HG03457 (cell line): ENCODE measurements around the gene C1orf35.
A peak's percentile ranks its signal among the peaks of the same experiment; 100 is the strongest.
"Not testable (repeated sequence)": the region's sequence is repeated elsewhere in the genome, so short reads cannot be mapped to it uniquely, and the experiment has no call there.

Experiments
- ATAC-seq: cut with Tn5 transposase; IDR thresholded peaks from one replicate; pipeline ENCODE4 v1.9.1; 2021; ENCODE audit warnings: moderate number of reproducible peaks; ENCODE audit not compliant: unreplicated experiment

The C1orf35 gene

DNA sequence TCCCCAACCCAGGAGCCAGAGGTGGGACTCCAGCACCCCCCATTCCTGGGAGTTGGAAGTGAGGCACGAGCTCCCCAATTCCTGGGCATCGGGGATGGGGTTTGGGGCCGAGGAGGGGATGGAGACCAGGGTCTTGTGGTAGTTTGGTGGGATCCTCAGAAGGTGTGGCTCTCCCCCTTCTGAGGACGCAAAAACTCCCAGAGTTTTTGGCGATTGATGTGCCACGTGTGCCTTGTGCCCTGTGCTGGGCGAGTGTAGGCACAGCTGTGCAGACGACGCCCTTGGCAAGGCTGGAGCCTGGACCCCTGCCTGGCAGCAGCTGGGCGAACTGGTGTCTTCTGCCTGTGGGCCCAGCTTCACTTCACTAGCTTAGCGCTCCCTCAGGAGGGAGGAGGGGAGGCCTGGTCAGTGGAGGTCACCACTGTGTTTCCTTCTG is 39.6 kb upstream of the C1orf35 start:
- no peak for ATAC-seq

- ATAC-seq = no peak
Observed at GRCh38 chr1:228142155-228142691, 39.1 kb upstream of the C1orf35 start.

GRCh38 chr1:228141226-228142044 is 38.3 kb upstream of the C1orf35 start:
- ATAC-seq = no peak

GRCh38 chr1:228140724-228141225 is 37.6 kb upstream of the C1orf35 start:
- no peak for ATAC-seq

DNA sequence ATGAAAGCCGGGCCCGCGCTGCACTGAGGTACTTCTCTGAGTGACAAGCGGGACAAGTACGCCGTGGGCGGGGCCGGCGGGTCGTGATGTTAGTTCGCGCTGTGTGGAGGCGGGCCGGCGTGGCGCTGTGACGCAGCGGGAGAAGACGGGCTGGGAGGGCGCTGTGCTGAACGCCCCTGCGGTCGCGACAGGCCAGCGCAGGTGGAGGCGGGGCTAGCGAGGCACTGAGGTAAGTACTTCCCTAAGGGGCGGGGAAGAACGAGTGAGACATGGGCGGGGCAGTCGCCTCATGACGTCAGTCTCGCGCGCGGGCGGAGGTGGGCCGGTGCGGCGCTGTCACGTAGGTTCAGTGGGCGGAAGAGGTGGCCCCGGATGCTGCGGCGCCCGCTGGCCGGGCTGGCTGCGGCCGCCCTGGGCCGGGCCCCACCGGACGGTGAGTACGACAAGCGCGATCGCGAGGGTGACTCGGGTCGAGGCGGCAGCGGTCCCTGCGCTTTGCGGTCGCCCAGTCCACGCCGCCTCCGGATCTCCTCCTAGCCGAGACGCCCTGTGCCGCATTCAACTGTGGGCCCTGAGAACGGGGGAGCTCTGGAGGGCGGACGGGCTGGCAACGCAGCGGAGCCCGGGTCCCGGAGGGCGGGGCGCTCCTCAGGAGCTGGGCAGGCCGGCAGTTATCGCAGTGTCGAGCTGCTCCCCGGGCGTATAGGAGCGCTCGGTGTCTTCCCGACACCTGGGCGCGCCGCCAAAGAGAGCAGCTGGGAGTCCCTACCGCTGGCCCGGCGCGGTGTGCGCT is 37.0 kb upstream of the C1orf35 start, which contains the start of gene GUK1:
Gene GUK1 (plus strand): TSS at position 349 of the 793 bp plus-strand sequence. CDS start 24 bp downstream, at position 373.
- peak; percentile 89 for ATAC-seq

DNA sequence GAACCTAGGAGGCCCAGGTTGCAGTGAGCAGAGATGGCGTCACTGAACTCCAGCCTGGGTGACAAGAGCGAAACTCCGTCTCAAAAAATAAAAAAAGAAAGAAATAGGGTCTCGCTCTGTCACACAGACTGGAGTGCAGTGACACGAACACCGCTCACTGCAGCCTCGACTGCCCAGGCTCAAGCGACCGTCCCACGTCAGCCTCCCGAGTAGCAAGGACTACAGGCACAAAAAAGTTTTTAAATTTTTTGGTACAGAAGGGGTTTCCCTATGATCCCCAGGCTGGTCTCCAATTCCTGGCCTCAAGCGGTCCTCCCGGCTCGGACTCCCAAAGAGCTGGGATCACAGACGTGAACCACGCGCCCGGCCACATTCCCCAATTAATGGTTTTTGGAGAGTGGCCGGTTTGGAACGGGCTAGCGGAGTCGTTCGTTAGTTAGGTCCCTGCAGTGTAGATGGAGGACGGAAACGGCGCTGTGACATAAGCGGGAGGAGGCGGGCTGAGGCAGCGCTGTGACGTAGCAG is 36.3 kb upstream of the C1orf35 start:
- ATAC-seq = no peak

- no peak for ATAC-seq
Observed at GRCh38 chr1:228136901-228137300, 33.8 kb upstream of the C1orf35 start.

DNA sequence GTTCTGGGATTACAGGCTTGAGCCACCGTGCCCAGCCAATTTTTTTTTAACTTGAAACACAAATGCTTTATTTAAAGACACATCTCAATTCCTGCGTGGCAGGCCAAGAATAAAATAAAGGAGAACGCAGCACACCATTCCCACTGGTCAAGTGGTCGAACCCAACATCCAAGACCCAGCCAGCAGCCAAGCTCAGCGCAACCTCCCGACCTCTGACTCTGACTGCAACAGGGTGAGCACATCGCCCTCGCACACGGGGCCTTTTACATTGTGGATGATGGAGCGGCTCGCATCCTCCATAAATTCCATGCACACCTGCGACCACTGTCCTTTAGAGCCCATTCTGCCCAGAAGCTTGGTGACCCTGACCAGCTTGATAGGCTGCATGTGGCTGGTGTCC is 31.5 kb upstream of the C1orf35 start:
- ATAC-seq = no peak

- no peak for ATAC-seq
Observed at GRCh38 chr1:228131766-228132165, 28.6 kb upstream of the C1orf35 start.

GRCh38 chr1:228125185-228125584 is 22.1 kb upstream of the C1orf35 start:
- no peak for ATAC-seq

DNA sequence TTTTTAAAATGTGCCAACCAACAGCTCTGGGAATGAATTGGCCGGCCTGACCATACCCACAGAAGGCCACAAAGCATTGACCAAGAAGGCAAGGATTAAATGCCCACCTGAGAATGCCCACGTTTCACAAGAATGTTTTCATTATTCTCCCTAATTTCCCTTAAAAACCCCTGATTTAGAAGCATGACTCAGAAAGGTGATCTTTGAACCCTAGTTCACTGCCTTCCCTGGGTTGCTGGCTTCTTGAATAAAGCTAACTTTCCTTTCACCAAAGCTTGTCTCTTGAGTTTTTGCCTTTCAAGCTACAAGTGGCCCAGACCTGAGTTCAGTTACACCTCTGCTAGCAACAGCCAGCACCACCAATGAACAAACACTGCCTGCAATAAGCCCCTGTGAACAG is 20.4 kb upstream of the C1orf35 start:
- ATAC-seq = no peak

DNA sequence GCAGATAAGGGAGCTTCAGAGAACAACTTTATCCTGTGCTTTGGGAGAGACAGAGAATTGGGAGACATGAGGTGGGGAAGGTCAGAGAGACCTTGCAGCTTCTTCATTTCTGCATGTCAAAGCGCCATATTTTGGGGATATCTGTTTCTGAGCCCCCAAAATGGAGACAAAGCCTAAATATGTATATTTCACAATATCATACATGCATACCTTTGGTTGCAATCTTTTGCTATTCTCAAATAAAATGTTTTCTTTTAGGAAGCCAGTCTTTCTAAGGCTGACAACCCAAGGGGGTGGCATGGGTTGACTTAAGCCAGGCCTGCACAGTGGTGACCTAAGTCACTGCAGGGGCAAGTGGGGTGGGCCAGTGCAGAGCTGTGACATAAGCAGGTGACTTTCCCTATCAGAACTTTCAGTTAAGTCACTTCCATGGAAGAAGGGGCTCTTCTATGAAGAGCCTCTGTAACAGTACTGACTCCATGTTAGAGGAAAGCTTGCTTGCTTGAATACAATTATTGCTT is 19.9 kb upstream of the C1orf35 start:
- no peak for ATAC-seq

DNA sequence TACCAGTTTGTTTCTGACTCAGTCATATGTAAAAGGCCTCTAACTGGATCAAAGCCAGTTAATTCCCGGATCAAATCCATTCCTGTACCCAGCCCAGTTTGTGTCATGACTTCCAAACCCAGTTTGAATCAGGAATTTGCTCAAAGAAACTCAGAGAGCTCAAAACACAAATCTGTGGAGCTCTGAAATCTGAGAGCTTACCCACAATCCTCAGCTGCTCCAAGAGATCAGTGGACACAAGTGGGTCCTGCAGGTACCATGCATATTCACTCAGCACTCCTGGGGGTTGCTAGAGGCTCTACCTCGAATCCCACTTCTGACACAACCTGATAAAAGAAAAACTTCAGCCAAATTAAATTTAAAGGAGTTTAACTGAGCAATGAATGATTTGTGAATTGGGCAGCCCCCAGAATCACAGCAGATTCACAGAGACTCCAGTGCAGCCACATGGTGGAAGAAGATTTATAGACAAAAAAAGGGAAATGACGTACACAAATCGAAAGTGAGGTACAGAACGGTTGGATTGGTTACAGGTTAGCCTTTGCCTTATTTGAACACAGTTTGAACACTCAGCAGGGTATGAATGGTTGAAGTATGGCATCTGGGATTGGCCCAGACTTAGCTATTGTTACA is 17.8 kb upstream of the C1orf35 start:
- ATAC-seq = no peak

- ATAC-seq = no peak
Observed at GRCh38 chr1:228120351-228120750, 17.2 kb upstream of the C1orf35 start.

- ATAC-seq = no peak
Observed at GRCh38 chr1:228118040-228118439, 14.9 kb upstream of the C1orf35 start.

DNA sequence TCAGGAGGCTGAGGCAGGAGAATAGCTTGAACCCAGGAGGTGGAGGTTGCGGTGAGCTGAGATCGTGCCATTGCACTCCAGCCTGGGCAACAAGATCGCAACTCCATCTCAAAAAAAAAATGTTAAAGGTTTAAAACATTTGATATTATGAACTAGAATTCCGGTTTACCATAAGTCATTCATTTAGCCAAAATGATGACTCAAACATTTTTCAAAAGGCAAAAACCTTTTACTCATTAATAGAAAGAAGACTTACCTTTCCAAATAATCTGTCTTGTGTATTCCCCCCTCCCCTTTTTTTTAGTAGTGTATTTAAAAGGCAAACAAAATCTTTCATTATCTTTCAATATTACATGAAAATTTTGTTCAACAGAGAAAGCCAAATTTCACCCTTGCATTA is 14.2 kb upstream of the C1orf35 start:
- no peak for ATAC-seq

- no peak for ATAC-seq
Observed at GRCh38 chr1:228114827-228115226, 11.7 kb upstream of the C1orf35 start.

DNA sequence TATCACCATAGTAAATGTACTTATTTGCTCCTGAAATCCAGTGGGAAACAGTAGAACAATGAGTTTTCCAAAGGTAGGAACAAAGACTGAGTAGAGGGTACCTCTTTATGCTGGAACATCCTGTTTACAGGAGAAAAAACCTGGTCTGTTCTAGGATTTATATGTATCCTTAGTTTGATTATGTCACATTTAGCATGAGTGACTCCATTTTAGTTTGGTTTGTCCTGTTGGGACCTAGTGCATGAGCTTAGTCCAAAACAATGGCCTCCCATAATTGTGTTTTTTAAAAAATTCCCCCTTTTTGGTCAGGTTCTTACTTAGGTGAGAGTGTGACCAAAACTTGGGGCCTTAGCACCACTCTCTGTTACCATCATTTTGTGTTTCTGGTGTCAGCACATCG is 9.5 kb upstream of the C1orf35 start:
- ATAC-seq = no peak

- no peak for ATAC-seq
Observed at GRCh38 chr1:228112167-228112566, 9.0 kb upstream of the C1orf35 start.

DNA sequence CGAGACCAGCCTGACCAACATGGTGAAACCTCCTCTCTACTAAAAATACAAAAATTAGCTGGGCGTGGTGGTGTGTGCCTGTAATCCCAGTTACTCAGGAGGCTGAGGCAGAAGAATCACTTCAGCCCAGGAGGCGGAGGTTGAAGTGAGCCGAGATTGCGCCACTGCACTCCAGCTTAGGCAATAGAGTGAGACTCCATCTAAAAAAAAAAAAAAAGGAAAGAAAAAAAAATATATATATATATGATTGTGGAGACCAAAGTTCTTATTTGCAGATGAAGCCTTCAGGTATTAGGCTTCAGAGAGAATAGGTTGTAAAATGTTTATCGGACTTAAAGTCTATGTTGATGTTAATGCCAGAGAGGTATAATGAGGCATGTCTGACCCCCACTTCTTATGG is 8.2 kb upstream of the C1orf35 start:
- ATAC-seq = not testable (repeated sequence)

- no peak for ATAC-seq
Observed at GRCh38 chr1:228110556-228110955, 7.4 kb upstream of the C1orf35 start.
